Psoas muscle (tissue), 8 donors: ENCODE data around the gene SMYD1. TPM values are rescaled to one million over a fixed set of nuclear protein-coding genes. Genes with fewer than 3 reads are reported as not detected.

Experiments used
- ATAC-seq, 4 donors: fragments of 200-7000 bp; cut with Tn5 transposase; one replicate each; pipeline ENCODE4 v1.9.1; 2020; ENCODE audit warnings: moderate library complexity in 3 of 4, mild to moderate bottlenecking in 2 of 4
- DNase-seq, 2 donors: peaks; one replicate each; pipeline ENCODE4 v3.0.0-alpha.2; 2020
- H3K27ac ChIP-seq: fragments of 200-600 bp; one replicate; pipeline ENCODE4 v1.8.0; 2022
- H3K27me3 ChIP-seq, 3 donors: fragments of 200-600 bp in 1 of 3; one replicate each; pipeline versions ENCODE4 v1.6.1 to v1.8.0; 2013 to 2022; ENCODE audit warnings: low read length in 2 of 3, mild to moderate bottlenecking in 2 of 3, moderate library complexity in 1 of 3; ENCODE audit not compliant: insufficient read depth in 3 of 3
- H3K36me3 ChIP-seq, 2 donors: fragments of 200-600 bp in 1 of 2; one replicate each; pipeline versions ENCODE4 v1.6.1 to v1.8.0; 2013 to 2022; ENCODE audit warnings: low read depth in 1 of 2, mild to moderate bottlenecking in 1 of 2, moderate library complexity in 1 of 2; ENCODE audit not compliant: insufficient read depth in 1 of 2
- H3K4me1 ChIP-seq: fragments of 200-600 bp; one replicate; pipeline ENCODE4 v1.8.0; 2022
- H3K4me3 ChIP-seq: fragments of 200-600 bp; one replicate; pipeline ENCODE4 v1.8.0; 2022; ENCODE audit warnings: mild to moderate bottlenecking
- H3K9me3 ChIP-seq: fragments of 200-600 bp; one replicate; pipeline ENCODE4 v1.8.0; 2022
- CTCF ChIP-seq: fragments of 200-600 bp; IDR thresholded peaks from one replicate; pipeline ENCODE4 v1.8.0; 2022; ENCODE audit warnings: antibody characterized with exemption
- WGBS, 3 donors: extraction: QIAGEN DNeasy Blood & Tissue Kit; methylation state at CpG; one replicate each; pipeline versions ENCODE4 v1.1.6 to v1.1.7; 2013; 5-methylcytosine and 5-hydroxymethylcytosine counted together
- intact Hi-C, 2 donors: fragments of 100-400 bp; cut with DNase I; formaldehyde crosslinking; loops; one replicate each; pipeline versions ENCODE4 v1.11.0 to v1.14.2; 2022
- polyA plus RNA-seq, 3 donors: library from polyadenylated mRNA; stranded (reverse); fragments of 200-250 nt; gene quantifications; one replicate each; pipeline ENCODE4 v1.2.3, GENCODE V29; 2013
- total RNA-seq, 4 donors: library from RNA; stranded (reverse); fragmentation: NEBNext Ultra II Directional in 2 of 4; extraction: Animal tissue kit (Norgen Biotek cat#: 25700) in 2 of 4; gene quantifications; one replicate each; pipeline versions ENCODE4 v1.2.1 to v1.2.4, GENCODE V29; 2021 to 2023
- donor health status: healthy with polysubstance abuse.
- donor health status: DM: no; HTN: no; CAD: no; lungs with moderate emphysema.
- donor health status: Bipolar disorder and iron deficiency.
- donor health status: healthy.
- donor health status: DM: yes; HTN: yes; CAD: no.
- donor health status: DM: no; HTN: no; CAD: no.
- donor health status: DM: no; HTN: no; CAD: no.
- donor health status: DM: yes; HTN: yes; CAD: no.

SMYD1 gene
- total and polyA plus RNA-seq, 7 donors: 8.0 to 325 (median 143) TPM

DNA sequence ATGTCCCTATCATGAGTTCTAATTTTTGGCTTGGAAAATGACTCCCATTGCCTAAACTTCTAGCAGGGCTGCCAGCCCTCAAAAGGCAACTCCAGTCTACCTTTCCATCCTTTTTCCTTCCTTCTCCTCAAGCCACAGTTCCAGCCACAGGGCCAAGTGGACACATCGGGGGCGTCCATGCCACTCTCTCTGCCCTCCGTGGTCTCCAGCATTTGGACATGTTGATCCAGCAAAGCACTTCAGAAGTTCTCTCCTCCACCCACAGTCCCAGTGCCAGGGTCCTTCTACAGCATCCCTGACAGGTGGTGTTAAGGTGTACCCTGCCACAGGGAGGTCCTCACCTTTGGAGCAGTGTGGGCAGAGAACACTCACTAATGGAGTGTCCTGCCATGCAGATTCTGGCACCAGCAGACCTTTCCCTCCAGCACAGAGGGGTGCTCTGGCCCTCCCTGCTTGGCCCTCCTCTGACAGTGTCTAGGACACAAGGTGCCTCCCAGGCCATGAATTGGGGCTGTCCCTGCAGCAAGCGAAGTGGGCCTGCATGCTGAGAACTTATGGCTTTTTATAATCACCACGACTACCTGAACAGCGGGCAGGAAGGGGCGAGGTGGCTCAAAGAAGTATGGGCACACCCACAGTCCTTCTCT, 61.8 kb downstream of the SMYD1 start:
- no peaks in the 10 kb centered on the region for H3K9me3 ChIP-seq
- no peak for TF ChIP-seq CTCF
- no peak for DNase-seq
- no peak overlapping the region for H3K4me3 ChIP-seq
- intact Hi-C loops: no loop called here
- ATAC-seq: no peak
- WGBS, 3 donors: 92 to 98% (median 93%) methylated on average over 7 of the region's 7 CpGs
- H3K27ac ChIP-seq: no peak overlapping the region
- H3K36me3 ChIP-seq: no peaks in the 10 kb centered on the region
- H3K27me3 ChIP-seq: no peaks in the 10 kb centered on the region
- H3K4me1 ChIP-seq: no peaks in the 10 kb centered on the region

DNA sequence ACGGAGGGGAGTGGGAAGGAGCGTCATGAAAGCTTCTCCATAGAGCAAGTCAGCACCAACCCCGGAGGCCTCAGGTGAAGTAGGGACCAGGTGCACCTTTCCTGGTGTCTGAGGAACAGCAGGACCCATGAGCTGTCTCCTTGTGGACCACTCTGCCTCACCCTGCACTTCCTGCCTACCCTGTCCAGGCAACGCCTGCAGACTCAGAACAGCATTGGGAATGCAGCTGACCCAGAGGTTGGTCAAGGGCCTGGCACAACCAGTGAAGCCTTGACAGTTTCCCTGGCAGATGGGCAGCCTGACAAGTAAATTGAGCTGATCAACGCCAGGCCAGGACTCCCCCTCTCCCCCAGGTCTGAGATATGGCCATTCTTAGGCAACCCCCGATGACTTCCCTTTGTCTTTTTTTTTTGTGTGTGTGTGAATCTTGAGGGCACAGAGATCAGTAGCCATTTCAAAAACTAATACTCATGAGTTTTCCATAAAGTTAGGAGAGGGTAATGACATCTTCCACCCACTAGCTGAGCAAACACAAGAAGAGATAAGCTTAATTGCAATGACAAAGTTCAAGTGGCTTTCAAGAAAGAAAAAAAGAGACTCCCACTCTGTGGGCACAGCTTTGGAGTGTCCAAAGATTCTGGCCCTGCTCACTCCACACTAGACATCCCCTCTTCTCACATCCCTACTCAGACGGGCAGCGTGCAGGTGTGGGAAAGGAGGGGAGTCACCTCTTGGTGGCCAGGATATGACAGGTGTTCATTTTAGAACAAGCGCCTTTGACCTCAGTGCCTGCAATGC, 63.8 kb downstream of the SMYD1 start:
- intact Hi-C loops: no loop called here
- DNase-seq: no peak
- ATAC-seq: no peak
- Histone ChIP-seq H3K9me3 (no peaks in the 10 kb centered on the region), H3K36me3 (no peaks in the 10 kb centered on the region), H3K4me1 (no peaks in the 10 kb centered on the region), H3K27me3 (no peaks in the 10 kb centered on the region), H3K4me3 (no peak overlapping the region), H3K27ac (no peak overlapping the region)
- 79 to 89% (median 81%) methylated on average over 9 of the region's 9 CpGs for WGBS, 3 donors
- TF ChIP-seq CTCF: no peak

- H3K36me3 ChIP-seq: no peaks in the 10 kb centered on the region
- H3K4me3 ChIP-seq: no peak overlapping the region
- H3K9me3 ChIP-seq: no peaks in the 10 kb centered on the region
- ATAC-seq: no peak
- no peak for TF ChIP-seq CTCF
- intact Hi-C loops: no loop called here
- no peaks in the 10 kb centered on the region for H3K27me3 ChIP-seq
- 94 to 96% (median 95%) methylated on average over 3 of the region's 3 CpGs for WGBS, 3 donors
- no peaks in the 10 kb centered on the region for H3K4me1 ChIP-seq
- DNase-seq: no peak
- H3K27ac ChIP-seq: no peak overlapping the region
Measured at GRCh38 chr2:88131999-88132368, 64.4 kb downstream of the SMYD1 start.

- DNase-seq (no peak), ATAC-seq (no peak)
- 72 to 78% (median 75%) methylated on average over 3 of the region's 3 CpGs for WGBS, 3 donors
- Histone ChIP-seq H3K4me3 (no peak overlapping the region), H3K36me3 (no peaks in the 10 kb centered on the region), H3K27ac (no peak overlapping the region), H3K27me3 (no peaks in the 10 kb centered on the region), H3K9me3 (no peaks in the 10 kb centered on the region), H3K4me1 (no peaks in the 10 kb centered on the region)
- TF ChIP-seq CTCF: no peak
- intact Hi-C loops: no loop called here
Measured at GRCh38 chr2:88133875-88134274, 66.2 kb downstream of the SMYD1 start.
